Myocyte (in vitro differentiated cells): ENCODE measurements around the gene WNK4. TPM values are rescaled to one million over a fixed set of nuclear protein-coding genes. Genes with fewer than 3 reads are reported as not detected.

Experiments
- DNase-seq: peaks from one replicate; pipeline ENCODE4 v3.0.0-alpha.2; 2012; ENCODE audit warnings: low read depth
- microRNA-seq: library from miRNA; unstranded; fragments of <30 nt; microRNA quantifications from one replicate; pipeline ENCODE4, GENCODE V29; 2016
- total RNA-seq: library from RNA; depleted of rRNA; stranded (reverse); fragments of >200 nt; gene quantifications from 2 replicates; pipeline ENCODE4 v1.2.3, GENCODE V29; 2014

Gene WNK4
- total RNA-seq, 1 donor from 2014 or later: not detected

DNA sequence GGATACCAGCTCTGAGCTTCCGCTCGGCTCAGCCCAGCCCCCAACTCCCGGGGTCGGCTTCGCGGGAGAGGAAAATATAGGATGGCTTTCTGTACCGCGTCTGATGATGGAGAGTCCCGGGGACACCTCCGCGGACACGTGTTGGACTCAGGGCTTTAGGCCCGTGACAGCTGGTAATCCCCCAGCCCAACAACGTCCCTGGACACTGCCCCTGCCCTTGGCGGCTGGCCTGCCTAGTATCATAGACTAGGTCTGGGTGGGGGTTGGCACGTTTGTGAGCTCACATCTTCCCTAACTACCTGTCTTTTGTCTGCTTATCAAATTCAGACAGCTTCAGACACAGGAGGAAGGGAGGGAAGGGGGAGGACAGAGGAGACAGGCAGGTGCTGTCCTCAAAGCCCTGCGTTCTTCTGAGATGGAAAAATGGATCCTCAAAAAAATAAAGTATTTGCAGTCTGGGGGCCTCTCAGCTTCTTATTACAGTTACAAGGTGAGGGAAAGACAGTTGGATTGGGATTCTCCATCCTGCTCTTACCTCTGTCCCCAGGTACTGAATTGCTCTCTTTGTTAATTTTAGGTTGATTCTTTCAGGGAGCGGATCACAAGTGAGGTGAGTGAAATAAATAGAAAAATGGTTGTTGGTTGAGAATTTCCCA is 53.5 kb downstream of the WNK4 start:
- no peak for DNase-seq

DNA sequence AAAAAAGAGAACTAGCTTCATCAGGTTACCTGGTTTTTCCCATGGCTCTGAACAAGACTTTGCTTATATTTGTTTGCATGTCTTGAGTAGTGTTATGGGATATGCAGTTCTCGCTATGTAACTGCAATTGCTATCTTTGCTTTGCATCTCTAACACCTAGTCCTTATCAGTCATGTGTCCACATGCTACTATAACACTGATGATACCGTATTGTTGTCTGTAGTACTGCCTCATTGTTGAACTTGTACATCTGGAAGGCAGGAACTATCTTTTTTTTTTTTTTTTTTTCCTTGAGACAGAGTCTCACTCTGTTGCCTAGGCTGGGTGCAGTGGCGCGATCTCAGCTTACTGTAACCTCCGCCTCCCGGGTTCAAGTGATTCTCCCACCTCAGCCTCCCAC is 55.3 kb downstream of the WNK4 start:
- no peak for DNase-seq

DNA sequence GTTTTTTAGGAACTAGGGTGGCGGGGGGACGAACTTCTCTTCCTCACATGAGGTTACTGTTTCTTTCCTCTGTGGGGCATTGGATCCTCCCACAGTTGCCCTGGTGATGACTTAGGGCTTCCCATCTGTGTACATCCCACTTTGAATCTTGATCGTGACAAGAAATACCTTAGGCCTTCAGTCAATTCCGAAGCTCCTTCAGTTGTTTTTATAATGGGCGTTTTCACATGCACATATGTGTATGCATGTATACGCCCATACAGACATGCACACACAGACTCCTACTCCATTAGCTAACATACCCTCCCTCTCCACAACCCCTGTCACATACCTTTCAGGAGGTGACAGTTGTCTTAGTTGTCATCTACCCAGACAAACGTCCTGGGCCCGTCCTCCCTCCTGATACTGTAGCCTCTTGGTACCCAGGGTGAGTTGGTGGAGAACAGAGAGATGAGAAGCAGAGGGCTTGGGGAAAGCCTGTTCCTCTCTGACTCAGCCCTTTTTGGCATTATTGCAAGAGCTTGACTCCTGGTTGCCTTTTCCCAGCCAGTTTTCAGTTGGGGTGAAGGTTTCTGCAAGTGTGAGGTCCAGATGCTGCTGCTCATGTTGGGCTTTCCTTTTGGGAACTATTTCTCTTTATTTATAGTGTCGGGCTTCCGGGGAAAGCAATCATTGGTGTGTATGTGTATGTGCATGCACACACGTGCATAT is 61.7 kb downstream of the WNK4 start:
- no peak for DNase-seq

DNA sequence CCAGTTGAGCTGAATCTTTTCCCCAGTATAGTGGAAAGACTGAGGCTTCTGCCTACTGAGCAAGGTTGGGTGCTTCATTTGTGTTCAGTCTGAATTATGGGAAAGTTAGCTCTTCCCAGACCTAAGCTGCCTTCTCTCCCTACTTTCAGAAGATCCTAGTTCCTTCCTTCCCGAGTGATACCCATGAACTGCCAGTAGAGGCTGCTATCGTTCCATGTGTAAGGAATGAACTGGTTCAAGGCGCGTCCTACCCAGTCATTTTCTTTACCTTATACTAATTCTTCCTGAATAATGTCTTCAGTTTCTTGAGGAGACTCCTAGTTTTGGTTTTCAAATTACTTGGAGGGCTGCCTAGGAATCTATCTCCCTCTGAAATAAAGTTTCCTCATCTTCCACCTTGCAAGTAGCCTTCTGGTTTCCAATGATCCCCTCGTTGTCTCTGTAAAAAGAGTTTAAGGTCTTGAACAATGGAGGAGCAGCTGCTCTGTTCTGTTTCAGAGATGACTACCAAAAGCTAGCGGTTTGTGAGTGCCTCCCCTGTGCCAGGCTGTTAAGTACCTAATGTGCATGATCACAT is 63.0 kb downstream of the WNK4 start:
- DNase-seq: peak; percentile 60

DNA sequence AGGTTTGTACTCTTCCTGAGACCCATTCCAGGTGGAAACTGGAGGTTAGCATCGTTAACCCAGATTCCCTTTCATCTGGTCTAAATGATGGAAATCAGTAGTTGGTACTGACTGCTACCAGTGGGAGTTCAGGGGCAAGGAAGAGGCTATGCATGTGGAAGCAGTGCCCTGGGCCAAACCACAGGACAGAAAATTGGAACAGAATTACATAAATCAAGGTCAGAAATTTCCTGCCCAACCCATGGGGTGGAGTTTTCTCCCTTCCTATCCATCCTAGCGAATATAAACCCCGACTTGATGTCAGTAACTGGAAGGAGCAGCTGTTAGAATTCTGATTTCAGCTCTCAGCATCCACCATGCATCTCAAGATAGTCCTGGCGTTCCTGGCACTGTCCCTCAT is 63.9 kb downstream of the WNK4 start, which contains the start of gene AOC2:
AOC2 (plus strand) TSS at position 310 of the 400 bp plus-strand sequence; CDS start at position 357, 47 bp downstream.
- no peak for DNase-seq

DNA sequence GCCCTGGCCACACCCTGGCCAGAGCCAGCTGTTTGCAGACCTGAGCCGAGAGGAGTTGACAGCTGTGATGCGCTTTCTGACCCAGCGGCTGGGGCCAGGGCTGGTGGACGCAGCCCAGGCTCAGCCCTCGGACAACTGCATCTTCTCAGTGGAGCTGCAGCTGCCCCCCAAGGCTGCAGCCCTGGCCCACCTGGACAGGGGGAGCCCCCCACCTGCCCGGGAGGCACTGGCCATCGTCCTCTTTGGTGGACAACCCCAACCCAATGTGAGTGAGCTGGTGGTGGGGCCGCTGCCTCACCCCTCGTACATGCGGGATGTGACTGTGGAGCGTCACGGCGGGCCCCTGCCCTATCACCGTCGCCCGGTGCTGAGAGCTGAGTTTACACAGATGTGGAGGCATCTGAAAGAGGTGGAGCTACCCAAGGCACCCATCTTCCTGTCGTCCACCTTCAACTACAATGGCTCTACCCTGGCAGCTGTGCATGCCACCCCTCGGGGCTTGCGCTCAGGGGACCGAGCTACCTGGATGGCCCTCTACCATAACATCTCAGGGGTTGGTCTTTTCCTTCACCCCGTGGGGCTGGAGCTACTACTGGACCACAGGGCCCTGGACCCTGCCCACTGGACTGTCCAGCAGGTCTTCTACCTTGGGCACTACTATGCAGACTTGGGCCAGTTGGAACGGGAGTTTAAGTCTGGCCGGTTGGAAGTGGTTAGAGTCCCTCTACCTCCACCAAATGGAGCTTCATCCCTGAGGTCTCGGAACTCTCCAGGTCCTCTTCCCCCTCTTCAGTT is 64.5 kb downstream of the WNK4 start:
- DNase-seq: no peak

DNA sequence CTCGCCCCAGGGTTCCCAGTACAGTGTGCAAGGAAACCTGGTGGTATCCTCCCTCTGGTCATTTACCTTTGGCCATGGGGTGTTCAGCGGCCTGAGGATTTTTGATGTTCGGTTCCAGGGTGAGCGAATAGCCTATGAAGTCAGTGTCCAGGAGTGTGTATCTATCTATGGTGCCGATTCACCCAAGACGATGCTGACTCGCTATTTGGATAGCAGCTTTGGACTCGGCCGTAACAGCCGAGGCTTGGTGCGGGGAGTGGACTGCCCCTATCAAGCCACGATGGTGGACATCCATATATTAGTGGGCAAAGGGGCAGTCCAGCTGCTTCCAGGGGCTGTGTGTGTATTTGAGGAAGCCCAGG is 65.1 kb downstream of the WNK4 start:
- DNase-seq: no peak

DNA sequence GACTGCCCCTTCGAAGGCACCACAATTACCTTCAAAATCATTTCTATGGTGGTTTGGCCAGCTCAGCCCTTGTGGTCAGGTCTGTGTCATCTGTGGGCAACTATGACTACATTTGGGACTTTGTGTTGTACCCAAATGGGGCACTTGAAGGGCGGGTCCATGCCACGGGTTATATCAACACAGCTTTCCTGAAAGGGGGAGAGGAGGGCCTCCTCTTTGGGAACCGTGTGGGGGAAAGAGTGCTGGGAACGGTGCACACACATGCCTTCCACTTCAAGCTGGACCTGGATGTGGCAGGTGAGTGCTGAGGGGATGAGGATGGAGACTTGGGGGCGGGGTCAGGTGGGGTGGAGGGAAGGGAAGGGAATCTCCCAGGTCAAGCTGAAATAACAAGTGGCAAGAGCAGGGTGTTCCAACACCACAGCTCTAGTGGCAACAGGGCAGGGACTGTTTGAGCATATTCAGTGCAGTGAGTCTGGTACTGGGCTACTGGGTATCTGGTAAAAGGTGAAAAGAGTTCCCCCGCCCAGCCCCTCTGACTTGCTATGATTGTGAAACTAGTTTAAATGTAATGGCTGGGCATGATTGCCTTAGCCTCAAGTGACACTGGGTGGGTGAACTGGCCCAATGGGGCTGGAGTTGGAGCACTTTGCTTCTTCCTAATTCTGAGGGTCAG is 65.6 kb downstream of the WNK4 start:
- DNase-seq: peak; percentile 65

Small RNA genes lying within 50 kb of the gene (microRNA-seq; reads per million reads assigned to microRNA genes)
- not detected for gene MIR6781

Other genes with a start within 250 kb of the WNK4 start
- 94.1 and 98.8 TPM in 2 replicates for gene NAGLU, start 244.4 kb upstream of the WNK4 start, total RNA-seq
- gene HSD17B1, start 227.7 kb upstream of the WNK4 start, total RNA-seq: 0.56 and 0.88 TPM in 2 replicates
- 23.7 and 24.4 TPM in 2 replicates for gene COASY, start 218.5 kb upstream of the WNK4 start, total RNA-seq
- gene MLX, start 213.5 kb upstream of the WNK4 start, total RNA-seq: 41.1 and 47.1 TPM in 2 replicates
- 1.2 and 2.3 TPM in 2 replicates for gene PSMC3IP, start 202.9 kb upstream of the WNK4 start, total RNA-seq
- gene RETREG3, start 171.2 kb upstream of the WNK4 start, total RNA-seq: 44.5 and 60.6 TPM in 2 replicates
- gene TUBG1, start 170.9 kb upstream of the WNK4 start, total RNA-seq: 79.8 and 91.1 TPM in 2 replicates
- 16.7 and 21.3 TPM in 2 replicates for gene TUBG2, start 121.3 kb upstream of the WNK4 start, total RNA-seq
- gene PLEKHH3, start 103.6 kb upstream of the WNK4 start, total RNA-seq: 49.1 and 58.6 TPM in 2 replicates
- gene CCR10, start 98.8 kb upstream of the WNK4 start, total RNA-seq: 0.53 TPM in 1 of 2 replicates, not detected in the other
- 2.6 and 3.4 TPM in 2 replicates for gene CNTNAP1, start 98.1 kb upstream of the WNK4 start, total RNA-seq
- gene EZH1, start 35.6 kb upstream of the WNK4 start, total RNA-seq: 24.6 and 28.6 TPM in 2 replicates
- gene RAMP2, start 19.4 kb upstream of the WNK4 start, total RNA-seq: 0.26 TPM in 1 of 2 replicates, not detected in the other
- 60.8 and 63.7 TPM in 2 replicates for gene VPS25, start 7.2 kb upstream of the WNK4 start, total RNA-seq
- gene COA3, start 18.1 kb downstream of the WNK4 start, total RNA-seq: 53.4 and 72.8 TPM in 2 replicates
- gene CNTD1, start 18.3 kb downstream of the WNK4 start, total RNA-seq: not detected in 2 replicates
- 73.5 and 124 TPM in 2 replicates for gene BECN1, start 43.7 kb downstream of the WNK4 start, total RNA-seq
- 88.9 and 103 TPM in 2 replicates for gene PSME3, start 52.8 kb downstream of the WNK4 start, total RNA-seq
- gene AOC2, start 64.0 kb downstream of the WNK4 start, total RNA-seq: 0.40 and 0.78 TPM in 2 replicates
- gene AOC3, start 70.6 kb downstream of the WNK4 start, total RNA-seq: 0.47 and 0.67 TPM in 2 replicates
- not detected in 2 replicates for gene G6PC1, start 120.2 kb downstream of the WNK4 start, total RNA-seq
- 30.6 and 38.4 TPM in 2 replicates for gene AARSD1, start 183.8 kb downstream of the WNK4 start, total RNA-seq
- 28.8 and 29.1 TPM in 2 replicates for gene PTGES3L, start 199.5 kb downstream of the WNK4 start, total RNA-seq
- gene RUNDC1, start 200.0 kb downstream of the WNK4 start, total RNA-seq: 8.8 and 14.8 TPM in 2 replicates
- gene RPL27, start 217.8 kb downstream of the WNK4 start, total RNA-seq: 1,015 and 1,025 TPM in 2 replicates
- gene IFI35, start 226.2 kb downstream of the WNK4 start, total RNA-seq: 18.5 and 23.6 TPM in 2 replicates
- gene VAT1, start 241.8 kb downstream of the WNK4 start, total RNA-seq: 346 and 366 TPM in 2 replicates
- 0.35 and 0.78 TPM in 2 replicates for gene RND2, start 244.6 kb downstream of the WNK4 start, total RNA-seq